ENCODE measurements around the gene CLCN5. TPM values are rescaled to one million over a fixed set of nuclear protein-coding genes. Genes with fewer than 3 reads are reported as not detected.

Gene CLCN5
- 1 to 10 TPM; 2.7 to 4.4 (median 3.6) TPM for total RNA-seq

GRCh38 chrX:49922291-49923241, at the start of gene CLCN5:
Gene CLCN5, plus strand, starts transcription at chrX:49922596. Its CDS starts 2,703 bp downstream, at chrX:49925299.
- peak; percentile 96 for DNase-seq (ENCODE audit: extremely low spot score)
- peak within 1 kb of the TSS; percentile 83 to 86 (median 84) for H3K27ac ChIP-seq (replicated peaks in 1 of 4)
- 30% methylated on average over 20 of the region's 83 CpGs for WGBS

GRCh38 chrX:49876750-49877149, 45.6 kb upstream of the CLCN5 start:
- no peak for DNase-seq (ENCODE audit: extremely low spot score)
- intact Hi-C loops (cut with DNase I) = no loop called here
- H3K36me3 ChIP-seq = no peaks in the 10 kb centered on the region
- H3K27ac ChIP-seq (replicated peaks in 1 of 4) = peak overlapping the region in 2 of 4 donors; percentile 86 to 87
- TF ChIP-seq POLR2A (IDR thresholded peaks at IDR 0.05; ENCODE audit: low read depth) (no peak), POLR2AphosphoS5 (IDR thresholded peaks at IDR 0.05) (no peak)
- TF ChIP-seq, protein P1, sequence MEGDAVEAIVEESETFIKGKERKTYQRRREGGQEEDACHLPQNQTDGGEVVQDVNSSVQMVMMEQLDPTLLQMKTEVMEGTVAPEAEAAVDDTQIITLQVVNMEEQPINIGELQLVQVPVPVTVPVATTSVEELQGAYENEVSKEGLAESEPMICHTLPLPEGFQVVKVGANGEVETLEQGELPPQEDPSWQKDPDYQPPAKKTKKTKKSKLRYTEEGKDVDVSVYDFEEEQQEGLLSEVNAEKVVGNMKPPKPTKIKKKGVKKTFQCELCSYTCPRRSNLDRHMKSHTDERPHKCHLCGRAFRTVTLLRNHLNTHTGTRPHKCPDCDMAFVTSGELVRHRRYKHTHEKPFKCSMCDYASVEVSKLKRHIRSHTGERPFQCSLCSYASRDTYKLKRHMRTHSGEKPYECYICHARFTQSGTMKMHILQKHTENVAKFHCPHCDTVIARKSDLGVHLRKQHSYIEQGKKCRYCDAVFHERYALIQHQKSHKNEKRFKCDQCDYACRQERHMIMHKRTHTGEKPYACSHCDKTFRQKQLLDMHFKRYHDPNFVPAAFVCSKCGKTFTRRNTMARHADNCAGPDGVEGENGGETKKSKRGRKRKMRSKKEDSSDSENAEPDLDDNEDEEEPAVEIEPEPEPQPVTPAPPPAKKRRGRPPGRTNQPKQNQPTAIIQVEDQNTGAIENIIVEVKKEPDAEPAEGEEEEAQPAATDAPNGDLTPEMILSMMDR (IDR thresholded peaks at IDR 0.05) = peak; percentile 44 to 51 (median 46)
- no peak overlapping the region for H3K4me3 ChIP-seq
- peaks cover 0 to 4% (median 0%) of the 10 kb centered on the region in 4 donors for H3K27me3 ChIP-seq
- H3K4me1 ChIP-seq = peaks cover 11 to 36% (median 34%) of the 10 kb centered on the region in 4 donors
- 2% methylated on average over 3 of the region's 3 CpGs for WGBS
- H3K9me3 ChIP-seq = no peaks in the 10 kb centered on the region

More at GRCh38 chrX:49922291-49923241, at the start of gene CLCN5:
- H3K36me3 ChIP-seq = no peaks in the 10 kb centered on the region
- peak within 1 kb of the TSS; percentile 72 to 75 (median 73) for H3K4me3 ChIP-seq
- peaks cover 0 to 4% (median 0%) of the 10 kb centered on the region in 4 donors for H3K9me3 ChIP-seq
- TF ChIP-seq POLR2A (IDR thresholded peaks at IDR 0.05; ENCODE audit: low read depth) = no peak
- TF ChIP-seq, protein P1 (IDR thresholded peaks at IDR 0.05) = peak in 1 of 3 experiments; percentile 10
- TF ChIP-seq POLR2AphosphoS5 (IDR thresholded peaks at IDR 0.05) = peak; percentile 70 to 88
- H3K4me1 ChIP-seq = peaks cover 7 to 19% (median 11%) of the 10 kb centered on the region in 4 donors
- intact Hi-C loops (cut with DNase I) = no loop called here
- H3K27me3 ChIP-seq = no peaks in the 10 kb centered on the region

DNA sequence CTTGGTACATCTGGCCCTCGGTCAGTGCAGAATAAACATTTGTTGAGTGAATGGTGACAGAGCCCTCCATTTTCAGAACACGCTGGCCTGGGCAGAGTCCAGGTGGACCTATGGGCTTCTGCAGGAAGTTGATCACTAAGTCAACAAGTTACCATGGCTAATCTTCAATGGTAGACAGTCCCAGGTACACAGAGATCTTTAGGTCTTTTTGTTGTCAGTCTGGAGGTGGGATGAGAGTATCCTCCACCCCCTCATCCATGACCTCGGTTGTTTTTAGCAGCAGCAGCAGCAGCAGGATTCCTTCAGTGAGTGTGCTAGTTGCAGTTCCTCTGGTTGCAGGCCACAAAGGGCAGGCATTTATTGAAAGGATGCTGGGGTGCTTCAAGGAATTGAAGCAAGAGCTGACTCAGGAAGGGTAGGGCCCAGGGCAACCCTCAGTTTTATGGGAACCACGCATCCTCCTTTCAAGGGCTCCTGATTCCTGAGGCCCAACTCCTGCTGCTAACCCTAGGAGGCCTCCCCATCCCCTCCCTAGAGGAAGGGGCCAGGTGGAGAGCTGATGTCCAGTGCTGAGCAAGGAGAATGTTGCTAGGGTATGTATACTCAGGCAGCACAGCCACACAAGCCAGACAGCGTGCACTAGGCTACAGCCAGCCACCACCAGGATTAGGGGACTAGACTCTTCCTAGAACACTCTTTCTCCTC, 44.8 kb upstream of the CLCN5 start:
- WGBS = 69% methylated on average over 4 of the region's 5 CpGs
- Histone ChIP-seq H3K27me3 (peaks cover 0 to 4% (median 0%) of the 10 kb centered on the region in 4 donors), H3K27ac (replicated peaks in 1 of 4) (peak overlapping the region; percentile 84 to 87 (median 86)), H3K4me1 (peaks cover 11 to 38% (median 35%) of the 10 kb centered on the region in 4 donors), H3K36me3 (no peaks in the 10 kb centered on the region), H3K9me3 (no peaks in the 10 kb centered on the region), H3K4me3 (peak overlapping the region in 1 of 4 donors; percentile 65)
- intact Hi-C loops (cut with DNase I) = no loop called here
- TF ChIP-seq EP300 (IDR thresholded peaks at IDR 0.05) (no peak), POLR2A (IDR thresholded peaks at IDR 0.05; ENCODE audit: low read depth) (no peak), POLR2AphosphoS5 (IDR thresholded peaks at IDR 0.05) (no peak)
- TF ChIP-seq, protein P1 (IDR thresholded peaks at IDR 0.05) = no peak
- no peak for DNase-seq (ENCODE audit: extremely low spot score)

DNA sequence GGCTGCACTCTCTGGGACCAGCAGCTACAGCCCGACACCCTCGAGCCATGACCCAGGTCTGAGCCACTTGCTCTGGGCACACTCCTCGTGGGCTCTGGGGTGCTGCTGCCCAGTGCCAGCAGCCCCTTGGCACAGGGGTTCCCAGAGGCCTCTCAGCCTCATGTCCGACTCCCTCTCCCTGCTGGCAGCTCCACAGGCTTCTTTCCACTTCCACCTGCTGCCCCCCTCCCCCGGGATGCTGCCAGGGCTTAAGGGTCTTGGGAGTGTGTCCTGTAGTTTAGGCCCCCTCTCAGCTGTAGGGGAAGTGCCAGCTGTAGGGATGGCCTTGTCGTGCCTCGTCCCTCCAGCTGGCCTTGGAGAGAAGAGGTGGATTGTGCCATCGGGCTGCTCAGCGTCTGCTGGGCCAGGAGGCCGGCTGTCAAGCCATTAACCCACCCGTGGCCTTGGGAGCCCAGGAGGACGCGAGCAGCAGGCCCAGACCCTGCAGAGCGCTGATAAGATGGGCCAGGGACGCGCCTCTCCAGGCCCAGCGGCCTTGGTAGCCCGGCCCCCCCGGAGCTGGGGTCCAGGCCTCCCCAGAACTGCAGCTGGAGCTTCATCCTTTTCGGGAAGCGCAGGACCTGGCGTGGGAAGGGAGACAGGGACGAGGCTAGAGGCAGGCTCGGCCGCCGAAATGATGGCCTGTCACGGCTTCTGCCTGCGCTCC, 44.1 kb upstream of the CLCN5 start:
- TF ChIP-seq POLR2AphosphoS5 (IDR thresholded peaks at IDR 0.05) (no peak), POLR2A (IDR thresholded peaks at IDR 0.05; ENCODE audit: low read depth) (no peak), EP300 (IDR thresholded peaks at IDR 0.05) (no peak)
- TF ChIP-seq, protein P1 (IDR thresholded peaks at IDR 0.05) = no peak
- intact Hi-C loops (cut with DNase I) = no loop called here
- H3K9me3 ChIP-seq = no peaks in the 10 kb centered on the region
- no peak for DNase-seq (ENCODE audit: extremely low spot score)
- H3K27ac ChIP-seq (replicated peaks in 1 of 4) = peak overlapping the region; percentile 84 to 87 (median 86)
- peaks cover 0 to 4% (median 0%) of the 10 kb centered on the region in 4 donors for H3K27me3 ChIP-seq
- 49% methylated on average over 20 of the region's 28 CpGs for WGBS
- H3K36me3 ChIP-seq = no peaks in the 10 kb centered on the region
- peak overlapping the region; percentile 64 to 78 (median 64) for H3K4me3 ChIP-seq
- peaks cover 11 to 38% (median 35%) of the 10 kb centered on the region in 4 donors for H3K4me1 ChIP-seq

All from esophagus muscularis mucosa (tissue), 4 donors.